ENCODE measurements around the gene ANKRD6.

The ANKRD6 gene

GRCh38 chr6:89436226-89436625 lies 3.3 kb downstream of the ANKRD6 start:
- peaks cover 27% of the 10 kb centered on the region for H3K4me1 Mint-ChIP-seq (ENCODE audit: low read depth)
- H3K4me3 Mint-ChIP-seq, result no peak overlapping the region
- no peak overlapping the region for H3K27ac Mint-ChIP-seq
- peaks cover 13% of the 10 kb centered on the region for H3K27me3 Mint-ChIP-seq
- H3K9me3 Mint-ChIP-seq, result no peaks in the 10 kb centered on the region
- no peaks in the 10 kb centered on the region for H3K36me3 Mint-ChIP-seq (ENCODE audit: low read depth)

- Mint-ChIP-seq H3K4me3 (no peak overlapping the region), H3K27me3 (peaks cover 13% of the 10 kb centered on the region), H3K36me3 (ENCODE audit: low read depth) (no peaks in the 10 kb centered on the region), H3K27ac (no peak overlapping the region), H3K4me1 (ENCODE audit: low read depth) (peaks cover 20% of the 10 kb centered on the region), H3K9me3 (no peaks in the 10 kb centered on the region)
Measured at GRCh38 chr6:89438248-89438647, 5.3 kb downstream of the ANKRD6 start.

GRCh38 chr6:89439014-89439413 lies 6.1 kb downstream of the ANKRD6 start:
- peaks cover 13% of the 10 kb centered on the region for H3K27me3 Mint-ChIP-seq
- peaks cover 15% of the 10 kb centered on the region for H3K4me1 Mint-ChIP-seq (ENCODE audit: low read depth)
- H3K27ac Mint-ChIP-seq, result no peak overlapping the region
- no peaks in the 10 kb centered on the region for H3K36me3 Mint-ChIP-seq (ENCODE audit: low read depth)
- no peak overlapping the region for H3K4me3 Mint-ChIP-seq
- no peaks in the 10 kb centered on the region for H3K9me3 Mint-ChIP-seq

- Mint-ChIP-seq H3K4me1 (ENCODE audit: low read depth) (peaks cover 7% of the 10 kb centered on the region), H3K9me3 (no peaks in the 10 kb centered on the region), H3K27me3 (peaks cover 6% of the 10 kb centered on the region), H3K27ac (no peak overlapping the region), H3K4me3 (no peak overlapping the region), H3K36me3 (ENCODE audit: low read depth) (no peaks in the 10 kb centered on the region)
Measured at GRCh38 chr6:89440200-89440599, 7.2 kb downstream of the ANKRD6 start.

- H3K27ac Mint-ChIP-seq, result no peak overlapping the region
- H3K9me3 Mint-ChIP-seq, result no peaks in the 10 kb centered on the region
- no peak overlapping the region for H3K4me3 Mint-ChIP-seq
- no peaks in the 10 kb centered on the region for H3K4me1 Mint-ChIP-seq (ENCODE audit: low read depth)
- H3K27me3 Mint-ChIP-seq, result no peaks in the 10 kb centered on the region
- no peaks in the 10 kb centered on the region for H3K36me3 Mint-ChIP-seq (ENCODE audit: low read depth)
Measured at GRCh38 chr6:89443658-89444057, 10.7 kb downstream of the ANKRD6 start.

- Mint-ChIP-seq H3K36me3 (ENCODE audit: low read depth) (no peaks in the 10 kb centered on the region), H3K27ac (no peak overlapping the region), H3K27me3 (no peaks in the 10 kb centered on the region), H3K4me3 (no peak overlapping the region), H3K4me1 (ENCODE audit: low read depth) (no peaks in the 10 kb centered on the region), H3K9me3 (no peaks in the 10 kb centered on the region)
Measured at GRCh38 chr6:89449193-89449592, 16.2 kb downstream of the ANKRD6 start.

GRCh38 chr6:89452281-89452680 lies 19.3 kb downstream of the ANKRD6 start:
- H3K27me3 Mint-ChIP-seq, result no peaks in the 10 kb centered on the region
- H3K27ac Mint-ChIP-seq, result no peak overlapping the region
- peaks cover 4% of the 10 kb centered on the region for H3K9me3 Mint-ChIP-seq
- H3K4me1 Mint-ChIP-seq (ENCODE audit: low read depth), result no peaks in the 10 kb centered on the region
- H3K4me3 Mint-ChIP-seq, result no peak overlapping the region
- H3K36me3 Mint-ChIP-seq (ENCODE audit: low read depth), result no peaks in the 10 kb centered on the region

GRCh38 chr6:89454300-89454699 lies 21.3 kb downstream of the ANKRD6 start:
- peaks cover 4% of the 10 kb centered on the region for H3K9me3 Mint-ChIP-seq
- H3K4me3 Mint-ChIP-seq, result no peak overlapping the region
- no peaks in the 10 kb centered on the region for H3K4me1 Mint-ChIP-seq (ENCODE audit: low read depth)
- no peaks in the 10 kb centered on the region for H3K36me3 Mint-ChIP-seq (ENCODE audit: low read depth)
- no peaks in the 10 kb centered on the region for H3K27me3 Mint-ChIP-seq
- H3K27ac Mint-ChIP-seq, result no peak overlapping the region

- peaks cover 4% of the 10 kb centered on the region for H3K9me3 Mint-ChIP-seq
- no peaks in the 10 kb centered on the region for H3K4me1 Mint-ChIP-seq (ENCODE audit: low read depth)
- no peaks in the 10 kb centered on the region for H3K36me3 Mint-ChIP-seq (ENCODE audit: low read depth)
- H3K27me3 Mint-ChIP-seq, result no peaks in the 10 kb centered on the region
- H3K27ac Mint-ChIP-seq, result no peak overlapping the region
- H3K4me3 Mint-ChIP-seq, result no peak overlapping the region
Measured at GRCh38 chr6:89458704-89459103, 25.8 kb downstream of the ANKRD6 start.

GRCh38 chr6:89459501-89459900 lies 26.5 kb downstream of the ANKRD6 start:
- Mint-ChIP-seq H3K27me3 (no peaks in the 10 kb centered on the region), H3K36me3 (ENCODE audit: low read depth) (no peaks in the 10 kb centered on the region), H3K27ac (no peak overlapping the region), H3K9me3 (peaks cover 4% of the 10 kb centered on the region), H3K4me1 (ENCODE audit: low read depth) (no peaks in the 10 kb centered on the region), H3K4me3 (no peak overlapping the region)

GRCh38 chr6:89460713-89461112 lies 27.8 kb downstream of the ANKRD6 start:
- H3K4me3 Mint-ChIP-seq, result no peak overlapping the region
- no peaks in the 10 kb centered on the region for H3K36me3 Mint-ChIP-seq (ENCODE audit: low read depth)
- no peak overlapping the region for H3K27ac Mint-ChIP-seq
- peaks cover under 1% of the 10 kb centered on the region for H3K9me3 Mint-ChIP-seq
- no peaks in the 10 kb centered on the region for H3K27me3 Mint-ChIP-seq
- H3K4me1 Mint-ChIP-seq (ENCODE audit: low read depth), result no peaks in the 10 kb centered on the region

- H3K9me3 Mint-ChIP-seq, result no peaks in the 10 kb centered on the region
- no peak overlapping the region for H3K27ac Mint-ChIP-seq
- H3K4me1 Mint-ChIP-seq (ENCODE audit: low read depth), result no peaks in the 10 kb centered on the region
- no peaks in the 10 kb centered on the region for H3K36me3 Mint-ChIP-seq (ENCODE audit: low read depth)
- no peaks in the 10 kb centered on the region for H3K27me3 Mint-ChIP-seq
- H3K4me3 Mint-ChIP-seq, result no peak overlapping the region
Measured at GRCh38 chr6:89462503-89462902, 29.6 kb downstream of the ANKRD6 start.

GRCh38 chr6:89464295-89464694 lies 31.3 kb downstream of the ANKRD6 start:
- Mint-ChIP-seq H3K4me3 (no peak overlapping the region), H3K9me3 (no peaks in the 10 kb centered on the region), H3K4me1 (ENCODE audit: low read depth) (no peaks in the 10 kb centered on the region), H3K27ac (no peak overlapping the region), H3K27me3 (no peaks in the 10 kb centered on the region), H3K36me3 (ENCODE audit: low read depth) (no peaks in the 10 kb centered on the region)

GRCh38 chr6:89467437-89467836 lies 34.5 kb downstream of the ANKRD6 start:
- Mint-ChIP-seq H3K36me3 (ENCODE audit: low read depth) (no peaks in the 10 kb centered on the region), H3K27me3 (no peaks in the 10 kb centered on the region), H3K4me3 (no peak overlapping the region), H3K4me1 (ENCODE audit: low read depth) (no peaks in the 10 kb centered on the region), H3K27ac (no peak overlapping the region), H3K9me3 (no peaks in the 10 kb centered on the region)

GRCh38 chr6:89468998-89469397 lies 36.0 kb downstream of the ANKRD6 start:
- Mint-ChIP-seq H3K9me3 (no peaks in the 10 kb centered on the region), H3K4me1 (ENCODE audit: low read depth) (peaks cover 4% of the 10 kb centered on the region), H3K27ac (no peak overlapping the region), H3K36me3 (ENCODE audit: low read depth) (no peaks in the 10 kb centered on the region), H3K4me3 (no peak overlapping the region), H3K27me3 (no peaks in the 10 kb centered on the region)

GRCh38 chr6:89471287-89471867 lies 38.4 kb downstream of the ANKRD6 start:
- H3K27ac Mint-ChIP-seq, result no peak overlapping the region
- H3K4me3 Mint-ChIP-seq, result no peak overlapping the region
- H3K9me3 Mint-ChIP-seq, result no peaks in the 10 kb centered on the region
- H3K36me3 Mint-ChIP-seq (ENCODE audit: low read depth), result peaks cover 3% of the 10 kb centered on the region
- H3K27me3 Mint-ChIP-seq, result no peaks in the 10 kb centered on the region
- H3K4me1 Mint-ChIP-seq (ENCODE audit: low read depth), result peaks cover 26% of the 10 kb centered on the region
